ENCODE measurements around the gene UBL4A. TPM values are rescaled to one million over a fixed set of nuclear protein-coding genes. Genes with fewer than 3 reads are reported as not detected.

UBL4A gene
- total and polyA plus RNA-seq, 5 donors = 43.6 to 62.1 (median 60.0) TPM

GRCh38 chrX:154460326-154460725 is 26.1 kb downstream of the UBL4A start:
- ATAC-seq (no peak), DNase-seq (peak in 2 of 3 donors; percentile 57 to 58)
- WGBS = 83% methylated on average over 26 of the region's 26 CpGs
- H3K27ac ChIP-seq (ENCODE audit: low read length) = no peak overlapping the region
- no peaks in the 10 kb centered on the region for H3K9me3 ChIP-seq (ENCODE audit: control insufficient read depth, low read length)
- intact Hi-C loops (cut with DNase I) = no loop called here
- H3K4me1 ChIP-seq (ENCODE audit: control insufficient read depth, insufficient read depth, low read length) = peaks cover 5% of the 10 kb centered on the region
- H3K27me3 ChIP-seq (ENCODE audit: control insufficient read depth, insufficient read depth) = no peaks in the 10 kb centered on the region
- no peak overlapping the region for H3K4me3 ChIP-seq (ENCODE audit: low read length)

- no peak overlapping the region for H3K4me3 ChIP-seq (ENCODE audit: low read length)
- H3K27ac ChIP-seq (ENCODE audit: low read length) = no peak overlapping the region
- 49% methylated on average over 14 of the region's 14 CpGs for WGBS
- peaks cover 5% of the 10 kb centered on the region for H3K4me1 ChIP-seq (ENCODE audit: control insufficient read depth, insufficient read depth, low read length)
- no peaks in the 10 kb centered on the region for H3K27me3 ChIP-seq (ENCODE audit: control insufficient read depth, insufficient read depth)
- DNase-seq (peak in 2 of 3 donors; percentile 47 to 70), ATAC-seq (peak; percentile 15 to 23)
- H3K9me3 ChIP-seq (ENCODE audit: control insufficient read depth, low read length) = no peaks in the 10 kb centered on the region
- intact Hi-C loops (cut with DNase I) = no loop called here
These were observed 26.6 kb downstream of the UBL4A start for GRCh38 chrX:154459832-154460231.

- H3K27ac ChIP-seq (ENCODE audit: low read length) = no peak overlapping the region
- ATAC-seq = peak; percentile 63 to 82
- DNase-seq = peak; percentile 57 to 76 (median 73)
- H3K9me3 ChIP-seq (ENCODE audit: control insufficient read depth, low read length) = no peaks in the 10 kb centered on the region
- H3K27me3 ChIP-seq (ENCODE audit: control insufficient read depth, insufficient read depth) = no peaks in the 10 kb centered on the region
- intact Hi-C loops (cut with DNase I) = no loop called here
- peaks cover 5% of the 10 kb centered on the region for H3K4me1 ChIP-seq (ENCODE audit: control insufficient read depth, insufficient read depth, low read length)
- peak overlapping the region; percentile 83 for H3K4me3 ChIP-seq (ENCODE audit: low read length)
- 31% methylated on average over 15 of the region's 15 CpGs for WGBS
These were observed 27.2 kb downstream of the UBL4A start for GRCh38 chrX:154458954-154459778.

- H3K27ac ChIP-seq (ENCODE audit: low read length) = peak within 1 kb of the TSS; percentile 50
- WGBS = under 1% methylated on average over 67 of the region's 88 CpGs
- ATAC-seq (peak; percentile 54 to 67), DNase-seq (peak; percentile 55 to 86 (median 83))
- peaks cover 5% of the 10 kb centered on the region for H3K4me1 ChIP-seq (ENCODE audit: control insufficient read depth, insufficient read depth, low read length)
- intact Hi-C loops (cut with DNase I) = no loop called here
- no peaks in the 10 kb centered on the region for H3K27me3 ChIP-seq (ENCODE audit: control insufficient read depth, insufficient read depth)
- H3K4me3 ChIP-seq (ENCODE audit: low read length) = peak within 1 kb of the TSS; percentile 83
- H3K9me3 ChIP-seq (ENCODE audit: control insufficient read depth, low read length) = no peaks in the 10 kb centered on the region
These were observed 28.1 kb downstream of the UBL4A start, which contains the start of gene PLXNA3 for GRCh38 chrX:154458116-154458953. Gene PLXNA3, plus strand, starts transcription at chrX:154458281. Its CDS starts 1,903 bp downstream, at chrX:154460184.

GRCh38 chrX:154457491-154458115 is 28.8 kb downstream of the UBL4A start:
- H3K4me3 ChIP-seq (ENCODE audit: low read length) = peak overlapping the region; percentile 83
- ATAC-seq = peak; percentile 25 to 31
- H3K9me3 ChIP-seq (ENCODE audit: control insufficient read depth, low read length) = no peaks in the 10 kb centered on the region
- peak overlapping the region; percentile 30 for H3K27ac ChIP-seq (ENCODE audit: low read length)
- DNase-seq = peak in 2 of 3 donors; percentile 38 to 73
- intact Hi-C loops (cut with DNase I) = no loop called here
- 5% methylated on average over 47 of the region's 65 CpGs for WGBS
- peaks cover 5% of the 10 kb centered on the region for H3K4me1 ChIP-seq (ENCODE audit: control insufficient read depth, insufficient read depth, low read length)
- H3K27me3 ChIP-seq (ENCODE audit: control insufficient read depth, insufficient read depth) = no peaks in the 10 kb centered on the region

- no peaks in the 10 kb centered on the region for H3K9me3 ChIP-seq (ENCODE audit: control insufficient read depth, low read length)
- ATAC-seq = no peak
- H3K27me3 ChIP-seq (ENCODE audit: control insufficient read depth, insufficient read depth) = no peaks in the 10 kb centered on the region
- peak in 1 of 3 donors; percentile 29 for DNase-seq
- H3K4me1 ChIP-seq (ENCODE audit: control insufficient read depth, insufficient read depth, low read length) = no peaks in the 10 kb centered on the region
- H3K27ac ChIP-seq (ENCODE audit: low read length) = no peak overlapping the region
- intact Hi-C loops (cut with DNase I) = no loop called here
- WGBS = 90% methylated on average over 9 of the region's 9 CpGs
- H3K4me3 ChIP-seq (ENCODE audit: low read length) = no peak overlapping the region
These were observed 33.6 kb downstream of the UBL4A start for GRCh38 chrX:154452823-154453222.

GRCh38 chrX:154450312-154450711 is 36.1 kb downstream of the UBL4A start:
- Histone ChIP-seq H3K4me3 (ENCODE audit: low read length) (no peak overlapping the region), H3K9me3 (ENCODE audit: control insufficient read depth, low read length) (no peaks in the 10 kb centered on the region), H3K27ac (ENCODE audit: low read length) (no peak overlapping the region), H3K27me3 (ENCODE audit: control insufficient read depth, insufficient read depth) (no peaks in the 10 kb centered on the region), H3K4me1 (ENCODE audit: control insufficient read depth, insufficient read depth, low read length) (peaks cover 2% of the 10 kb centered on the region)
- 93% methylated on average over 17 of the region's 17 CpGs for WGBS
- intact Hi-C loops (cut with DNase I) = no loop called here
- ATAC-seq (no peak), DNase-seq (no peak)

GRCh38 chrX:154449618-154450017 is 36.8 kb downstream of the UBL4A start:
- no peaks in the 10 kb centered on the region for H3K27me3 ChIP-seq (ENCODE audit: control insufficient read depth, insufficient read depth)
- no peak overlapping the region for H3K4me3 ChIP-seq (ENCODE audit: low read length)
- WGBS = 93% methylated on average over 18 of the region's 18 CpGs
- no peak for ATAC-seq
- peaks cover 7% of the 10 kb centered on the region for H3K4me1 ChIP-seq (ENCODE audit: control insufficient read depth, insufficient read depth, low read length)
- intact Hi-C loops (cut with DNase I) = no loop called here
- H3K27ac ChIP-seq (ENCODE audit: low read length) = no peak overlapping the region
- H3K9me3 ChIP-seq (ENCODE audit: control insufficient read depth, low read length) = no peaks in the 10 kb centered on the region
- DNase-seq = no peak

GRCh38 chrX:154448484-154448883 is 37.9 kb downstream of the UBL4A start:
- no peak overlapping the region for H3K27ac ChIP-seq (ENCODE audit: low read length)

GRCh38 chrX:154446430-154446829 is 40.0 kb downstream of the UBL4A start:
- Histone ChIP-seq H3K4me1 (ENCODE audit: control insufficient read depth, insufficient read depth, low read length) (peaks cover 7% of the 10 kb centered on the region), H3K27ac (ENCODE audit: low read length) (no peak overlapping the region), H3K27me3 (ENCODE audit: control insufficient read depth, insufficient read depth) (no peaks in the 10 kb centered on the region), H3K4me3 (ENCODE audit: low read length) (no peak overlapping the region), H3K9me3 (ENCODE audit: control insufficient read depth, low read length) (no peaks in the 10 kb centered on the region)
- intact Hi-C loops (cut with DNase I) = no loop called here
- ATAC-seq = no peak
- DNase-seq = peak in 1 of 3 donors; percentile 46
- WGBS = 91% methylated on average over 12 of the region's 12 CpGs

More at GRCh38 chrX:154448484-154448883, 37.9 kb downstream of the UBL4A start:
- H3K4me1 ChIP-seq (ENCODE audit: control insufficient read depth, insufficient read depth, low read length) = peaks cover 7% of the 10 kb centered on the region
- H3K27me3 ChIP-seq (ENCODE audit: control insufficient read depth, insufficient read depth) = no peaks in the 10 kb centered on the region
- intact Hi-C loops (cut with DNase I) = no loop called here
- ATAC-seq (no peak), DNase-seq (no peak)
- no peaks in the 10 kb centered on the region for H3K9me3 ChIP-seq (ENCODE audit: control insufficient read depth, low read length)
- H3K4me3 ChIP-seq (ENCODE audit: low read length) = no peak overlapping the region
- 89% methylated on average over 14 of the region's 14 CpGs for WGBS

Measured in right cardiac atrium (tissue), 5 donors.